ACHN (cell line): ENCODE measurements around the gene IDUA.
"Not testable (repeated sequence)": the region's sequence is repeated elsewhere in the genome, so short reads cannot be mapped to it uniquely, and the experiment has no call there.

Source experiments
- DNase-seq: peaks from one replicate; pipeline ENCODE4 v3.0.0-alpha.2; 2015
- in situ Hi-C: cut with HindIII; loops from 2 replicates; pipeline ENCODE4 v1.10.0; 2017; ENCODE audit warnings: low sequenced_read_pairs, low pct_ligation_motif_present, low pct_unique_long_range_greater_than_20kb

The IDUA gene

GRCh38 chr4:965048-965765 lies 21.6 kb upstream of the IDUA start:
- DNase-seq: no peak
- in situ Hi-C loops: no loop called here

GRCh38 chr4:965766-966134 lies 21.1 kb upstream of the IDUA start:
- DNase-seq: no peak
- in situ Hi-C loops: no loop called here

GRCh38 chr4:966266-967112 lies 20.4 kb upstream of the IDUA start:
- in situ Hi-C loops: no loop called here
- no peak for DNase-seq

GRCh38 chr4:967113-968104 lies 19.4 kb upstream of the IDUA start:
- in situ Hi-C loops: no loop called here
- no peak for DNase-seq

- no peak for DNase-seq
- in situ Hi-C loops: no loop called here
These were observed 18.6 kb upstream of the IDUA start for GRCh38 chr4:968221-968620.

- no peak for DNase-seq
- in situ Hi-C loops: no loop called here
These were observed 18.0 kb upstream of the IDUA start for GRCh38 chr4:968621-969394.

- in situ Hi-C loops: no loop called here
- DNase-seq: no peak
These were observed 16.6 kb upstream of the IDUA start for GRCh38 chr4:970046-970745.

GRCh38 chr4:970854-971520 lies 15.9 kb upstream of the IDUA start:
- in situ Hi-C loops: no loop called here
- no peak for DNase-seq

- DNase-seq: no peak
- in situ Hi-C loops: no loop called here
These were observed 15.0 kb upstream of the IDUA start for GRCh38 chr4:971666-972500.

- in situ Hi-C loops: no loop called here
- peak; percentile 25 for DNase-seq
These were observed 14.0 kb upstream of the IDUA start for GRCh38 chr4:972651-973424.

- in situ Hi-C loops: no loop called here
- DNase-seq: peak; percentile 64
These were observed 13.1 kb upstream of the IDUA start, which contains the start of gene DGKQ for GRCh38 chr4:973431-974397. TSS of gene DGKQ (minus strand) at chr4:973569. CDS start at chr4:973482, 87 bp downstream.

- DNase-seq: no peak
- in situ Hi-C loops: no loop called here
These were observed 12.2 kb upstream of the IDUA start for GRCh38 chr4:974668-975067.

GRCh38 chr4:976016-976415 lies 10.8 kb upstream of the IDUA start:
- DNase-seq, in situ Hi-C loops: not testable (repeated sequence)

GRCh38 chr4:978957-979701 lies 7.7 kb upstream of the IDUA start:
- in situ Hi-C loops: no loop called here
- DNase-seq: no peak
